NCI-H2196 (cell line): ENCODE results near the gene IL19.
"Not testable (repeated sequence)": the region's sequence is repeated elsewhere in the genome, so short reads cannot be mapped to it uniquely, and the experiment has no call there.

ENCODE experiments used
- DNase-seq: peaks from one replicate; lab custom pipeline; 2025; ENCODE audit not compliant: unreplicated experiment; lab: John Stamatoyannopoulos, UW

IL19 gene

DNA sequence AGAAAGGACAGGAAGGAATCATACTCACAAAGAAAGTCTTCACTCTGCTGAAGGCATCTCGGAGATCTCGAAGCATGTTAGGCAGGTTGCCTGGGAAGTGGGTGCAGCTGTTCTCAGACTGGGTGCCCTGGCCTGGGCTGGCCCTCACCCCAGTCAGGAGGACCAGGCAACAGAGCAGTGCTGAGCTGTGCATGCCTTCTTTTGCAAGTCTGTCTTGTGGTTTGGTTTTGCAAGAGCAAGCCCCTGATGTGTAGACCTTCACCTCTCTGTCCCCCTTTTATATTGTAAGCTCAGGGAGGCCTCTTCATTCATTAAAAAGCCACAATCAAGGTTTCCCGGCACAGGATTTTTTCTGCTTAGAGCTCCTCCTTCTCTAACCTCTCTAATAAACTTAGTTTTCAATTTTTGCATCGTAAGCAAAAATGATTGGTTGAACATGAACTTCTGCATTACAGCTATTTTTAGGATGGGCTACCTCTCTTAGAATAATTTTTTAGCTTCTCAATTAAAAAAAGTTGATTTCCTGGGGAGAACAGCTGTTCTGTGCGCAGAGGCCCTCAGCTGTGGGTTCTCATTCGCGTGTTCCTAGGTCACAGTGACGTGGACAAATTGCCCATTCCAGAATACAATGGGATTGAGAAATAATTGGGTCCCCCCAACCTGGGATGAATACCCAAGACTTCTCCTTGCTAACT, 1.8 kb downstream of the IL19 start, which contains the start of gene IL10:
IL10 (minus strand) TSS at position 252 of the 695 bp plus-strand sequence; CDS start at position 193, 59 bp downstream.
- no peak for DNase-seq

DNA sequence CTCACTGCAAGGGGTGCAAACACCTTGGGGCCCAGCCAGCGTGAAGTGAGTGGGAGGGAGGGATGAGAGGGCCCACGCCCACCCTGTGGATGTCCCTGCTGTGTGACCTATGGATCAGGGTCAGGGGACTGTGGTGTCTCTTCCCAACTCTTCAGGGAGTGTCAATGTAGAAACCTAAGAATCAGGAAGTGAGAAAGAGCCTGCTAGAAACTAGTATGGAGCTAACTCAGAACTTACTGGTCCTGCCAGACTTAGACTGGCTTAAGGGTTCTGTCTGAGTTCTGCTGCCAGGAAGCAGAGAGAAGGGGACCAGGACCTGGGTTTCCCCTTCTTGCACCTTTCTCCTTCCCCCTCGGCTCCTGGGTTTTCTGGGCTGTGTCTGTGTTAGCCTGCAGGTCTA, 3.5 kb downstream of the IL19 start:
- DNase-seq: no peak

DNA sequence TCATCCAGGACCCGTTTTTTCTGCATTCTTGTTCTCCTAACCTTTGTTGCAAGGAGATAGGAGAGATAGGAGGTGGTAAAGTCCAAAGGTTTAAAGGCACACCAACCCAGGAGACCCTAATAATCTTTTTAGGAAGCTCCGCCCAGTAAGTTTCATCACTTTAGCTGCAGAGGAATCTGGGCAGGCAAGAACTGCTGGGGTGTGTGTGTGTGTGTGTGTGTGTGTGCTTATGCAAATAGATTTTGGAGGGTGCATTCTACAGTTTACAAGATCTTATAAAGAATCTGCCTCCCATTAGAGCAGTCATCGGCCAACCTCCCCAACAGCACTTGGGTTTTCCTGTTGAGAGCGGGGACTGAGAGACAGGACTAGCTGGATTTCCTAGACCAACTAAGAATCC, 5.7 kb downstream of the IL19 start:
- DNase-seq: no peak

DNA sequence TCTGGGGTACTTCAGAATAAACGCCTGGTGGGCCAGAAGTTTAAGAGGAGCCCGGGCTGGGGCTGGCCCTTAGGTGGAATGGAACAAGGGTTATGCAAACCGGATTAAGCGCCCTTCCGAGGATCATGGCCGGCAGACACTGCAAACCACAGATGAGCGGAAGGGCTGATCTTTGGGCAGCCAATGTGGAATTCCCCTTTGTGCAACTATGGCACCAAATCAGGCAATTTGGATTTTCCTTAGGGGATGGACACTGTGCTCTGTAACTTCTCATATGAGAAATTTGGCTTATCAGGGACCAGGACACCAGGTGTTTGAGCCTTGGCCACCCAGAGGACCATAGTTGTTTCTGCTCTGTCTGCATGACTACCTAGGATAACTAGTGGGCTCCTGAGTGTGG, 7.5 kb downstream of the IL19 start:
- DNase-seq: no peak

DNA sequence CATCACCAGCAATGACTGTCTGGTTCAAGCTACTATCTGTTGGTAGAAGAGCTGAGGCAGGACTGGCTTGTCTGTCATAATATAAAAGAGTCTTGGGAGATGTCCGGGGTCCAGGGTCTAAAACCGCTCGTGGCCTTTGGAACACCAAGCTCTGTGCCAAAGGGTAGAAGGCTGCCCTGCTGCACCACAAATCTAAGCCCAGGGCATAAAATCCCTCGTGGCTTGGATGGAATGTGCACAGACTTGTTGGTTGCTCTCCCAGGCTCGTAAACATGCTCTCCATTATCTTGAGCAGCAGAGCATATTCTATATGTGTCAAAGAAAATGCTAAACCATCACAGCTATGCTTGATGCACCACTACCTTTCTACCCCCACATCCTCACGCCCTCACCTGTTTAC, 8.3 kb downstream of the IL19 start:
- not testable (repeated sequence) for DNase-seq

DNA sequence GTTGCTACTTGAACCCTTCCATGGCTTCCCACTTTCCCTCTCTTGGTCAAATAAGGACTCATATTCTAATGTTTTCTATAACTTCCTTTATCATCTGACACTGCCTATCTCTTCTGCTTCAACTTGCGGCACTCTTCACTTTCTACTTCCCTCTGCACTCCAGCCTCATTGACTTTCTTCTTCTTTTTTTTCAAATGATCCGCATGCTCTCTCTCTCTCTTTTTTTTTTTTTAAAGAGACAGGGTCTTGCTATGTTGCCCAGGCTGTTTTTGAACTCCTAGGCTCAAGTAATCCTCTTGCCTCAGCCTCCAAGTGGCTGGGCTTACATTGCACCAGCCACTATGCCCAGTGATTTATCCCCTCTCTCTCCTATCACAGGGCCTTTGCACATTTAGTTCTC, 9.1 kb downstream of the IL19 start:
- DNase-seq: no peak

DNA sequence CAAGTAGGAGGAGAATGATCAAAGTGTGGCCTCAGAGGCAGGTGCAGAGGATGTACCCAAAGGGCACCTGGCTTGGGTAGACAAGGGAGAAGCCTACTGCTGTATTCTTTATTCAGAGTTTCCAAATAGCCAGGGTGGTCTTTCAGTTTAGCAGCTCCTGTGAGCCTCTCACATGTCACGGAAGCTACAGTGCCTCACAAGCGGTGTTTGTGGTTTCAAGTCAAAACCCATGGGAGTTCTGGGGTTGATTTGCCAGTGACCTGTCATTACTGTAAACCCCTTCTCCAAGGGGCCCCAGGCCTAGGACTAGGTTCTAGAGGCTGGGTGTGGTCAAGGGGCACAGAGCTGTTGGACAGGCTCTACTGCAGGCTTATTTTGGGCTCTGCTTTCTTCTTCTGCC, 11.9 kb downstream of the IL19 start:
- DNase-seq: no peak

DNA sequence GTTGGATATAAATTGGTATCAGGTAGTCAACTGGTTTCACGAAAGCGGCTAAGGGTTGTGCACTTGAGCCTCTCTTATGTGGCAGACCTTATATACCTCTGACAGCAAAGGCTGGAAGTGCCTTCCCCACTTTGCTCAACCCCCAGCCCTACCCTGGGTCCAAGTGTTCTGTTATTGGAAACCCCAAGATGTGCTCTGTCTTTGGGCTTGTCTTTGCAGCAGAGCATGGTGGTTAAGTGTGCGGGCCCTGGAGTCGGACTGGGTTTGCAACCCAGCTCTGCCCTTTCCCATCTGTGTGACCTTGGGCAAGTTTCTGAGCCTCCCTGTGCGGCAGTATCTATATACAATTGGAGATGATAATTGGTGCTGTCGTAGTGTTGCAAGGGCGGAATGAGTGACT, 12.9 kb downstream of the IL19 start:
- no peak for DNase-seq

DNA sequence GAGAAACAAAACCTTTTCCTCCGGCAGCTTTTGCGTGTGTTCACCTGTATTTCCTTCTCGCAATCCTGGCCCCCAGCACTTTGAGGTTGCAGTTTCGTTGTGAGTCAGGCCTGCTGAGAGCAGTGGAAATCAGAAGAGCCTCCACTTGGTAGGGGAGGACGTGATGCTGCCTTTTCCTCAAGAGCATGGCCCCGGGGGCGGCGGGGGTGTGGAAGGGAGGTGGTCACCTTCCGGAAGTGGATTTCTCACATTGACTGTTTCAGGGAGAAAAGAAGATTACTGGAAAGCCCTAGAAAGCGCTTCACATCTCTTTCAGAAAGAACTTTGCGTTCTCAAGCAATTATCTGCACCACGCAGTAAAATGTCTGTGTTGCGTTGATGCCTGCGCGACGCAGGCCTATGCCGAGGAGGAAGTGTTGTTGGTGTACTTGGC, 13.9 kb downstream of the IL19 start:
- no peak for DNase-seq

DNA sequence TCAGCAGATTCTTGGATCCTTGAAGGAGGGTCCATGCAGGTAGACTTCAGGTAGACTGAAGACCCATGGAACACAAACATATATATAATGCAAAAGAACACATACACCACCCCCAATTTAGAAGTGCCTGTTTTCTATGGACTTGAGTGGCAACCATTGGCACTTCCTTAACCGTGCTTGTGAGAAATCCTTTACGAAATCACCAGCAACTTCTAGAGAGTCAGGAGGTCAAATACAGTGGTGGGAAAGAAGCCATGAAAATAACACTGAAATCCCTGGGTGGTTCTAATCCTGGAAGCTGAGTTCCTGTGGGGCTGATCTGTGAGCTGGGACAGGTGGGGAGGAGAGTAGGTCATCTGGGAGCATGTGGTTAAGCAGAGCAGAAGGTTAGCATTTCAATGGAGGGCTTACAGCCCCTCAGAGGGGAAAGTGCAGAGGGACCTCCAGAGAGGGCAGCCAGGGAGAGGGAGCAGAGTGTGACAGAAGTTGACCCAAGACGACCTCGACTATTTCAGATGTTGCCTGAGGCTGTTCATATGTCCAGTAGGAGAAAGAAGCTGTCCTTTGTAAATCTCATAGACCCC, 14.7 kb downstream of the IL19 start:
- no peak for DNase-seq

DNA sequence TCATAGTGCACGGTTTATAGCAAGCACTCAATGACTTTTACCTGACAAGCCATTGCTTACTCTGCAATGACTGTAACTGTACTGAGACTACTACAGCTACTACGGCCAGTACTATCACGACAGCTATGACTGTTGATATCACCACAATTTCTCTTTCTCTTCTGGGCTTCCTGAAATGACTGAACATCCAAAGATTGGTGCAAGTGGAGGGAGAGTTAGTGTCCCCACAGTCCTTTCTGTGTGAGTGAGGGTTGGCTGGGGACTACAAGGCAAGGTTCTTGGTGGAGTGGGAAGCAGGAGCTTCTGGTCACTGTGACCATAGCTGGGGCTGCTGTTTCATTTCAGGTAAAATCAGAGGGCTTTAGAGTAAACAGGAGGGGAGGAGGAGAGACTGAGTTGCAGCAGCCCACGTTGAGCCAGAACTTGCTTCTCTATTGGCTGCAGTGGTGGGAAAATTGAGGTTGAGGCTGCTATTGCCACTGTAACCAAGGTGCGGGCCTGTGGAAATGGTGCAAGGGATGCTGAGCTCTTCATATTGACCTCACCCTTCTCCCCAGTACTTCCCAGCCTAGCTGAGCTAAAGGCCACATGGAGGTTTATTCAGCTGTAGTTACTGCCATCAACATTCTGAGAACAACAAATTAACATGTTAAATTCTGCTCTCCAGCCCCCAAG, 15.8 kb downstream of the IL19 start:
- DNase-seq: no peak

DNA sequence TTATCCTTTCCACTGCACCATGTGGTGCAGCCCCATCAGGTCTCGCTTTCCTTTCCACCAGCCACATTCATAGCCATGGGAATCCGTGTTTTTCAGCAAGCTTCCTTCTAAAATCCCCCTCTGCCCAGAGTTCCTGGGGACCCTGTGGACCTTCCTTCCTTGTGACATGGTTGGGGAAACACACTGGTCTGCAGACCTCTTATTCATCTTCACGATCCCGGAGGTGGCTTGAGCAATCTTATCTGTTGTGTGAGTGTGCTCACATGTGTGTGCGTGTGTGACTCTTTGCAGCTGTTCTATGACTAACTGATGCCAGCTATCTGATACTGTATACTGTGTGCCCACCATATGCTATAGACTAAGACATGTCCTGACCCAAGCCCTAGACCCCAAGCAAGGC, 17.3 kb downstream of the IL19 start:
- no peak for DNase-seq

DNA sequence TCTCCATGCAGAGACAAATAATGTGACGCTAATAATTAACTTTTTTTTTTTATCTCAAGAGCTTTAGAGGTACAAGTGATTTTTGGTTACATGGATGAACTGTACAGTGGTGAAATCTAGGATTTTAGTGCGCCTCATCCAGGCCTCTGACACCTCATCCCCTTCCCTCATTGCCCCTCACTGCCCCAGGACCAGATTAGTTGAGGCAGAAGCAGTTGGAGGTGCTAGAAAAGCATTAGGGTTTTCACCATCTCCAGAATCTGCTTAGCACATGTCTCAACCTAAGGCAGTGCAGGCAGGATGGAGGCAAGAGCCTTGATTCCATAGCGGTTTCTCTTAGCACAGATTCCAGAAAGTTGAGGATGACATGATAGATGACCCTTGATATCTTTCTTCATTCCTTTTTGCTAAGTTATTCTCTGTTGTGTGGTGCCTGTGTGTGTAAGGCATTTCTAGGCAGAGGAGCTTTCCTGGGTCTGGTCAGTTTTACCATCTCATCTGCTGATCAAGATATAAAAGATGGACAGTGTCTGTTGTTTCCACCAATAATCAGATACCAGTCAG, 18.0 kb downstream of the IL19 start:
- DNase-seq: no peak

DNA sequence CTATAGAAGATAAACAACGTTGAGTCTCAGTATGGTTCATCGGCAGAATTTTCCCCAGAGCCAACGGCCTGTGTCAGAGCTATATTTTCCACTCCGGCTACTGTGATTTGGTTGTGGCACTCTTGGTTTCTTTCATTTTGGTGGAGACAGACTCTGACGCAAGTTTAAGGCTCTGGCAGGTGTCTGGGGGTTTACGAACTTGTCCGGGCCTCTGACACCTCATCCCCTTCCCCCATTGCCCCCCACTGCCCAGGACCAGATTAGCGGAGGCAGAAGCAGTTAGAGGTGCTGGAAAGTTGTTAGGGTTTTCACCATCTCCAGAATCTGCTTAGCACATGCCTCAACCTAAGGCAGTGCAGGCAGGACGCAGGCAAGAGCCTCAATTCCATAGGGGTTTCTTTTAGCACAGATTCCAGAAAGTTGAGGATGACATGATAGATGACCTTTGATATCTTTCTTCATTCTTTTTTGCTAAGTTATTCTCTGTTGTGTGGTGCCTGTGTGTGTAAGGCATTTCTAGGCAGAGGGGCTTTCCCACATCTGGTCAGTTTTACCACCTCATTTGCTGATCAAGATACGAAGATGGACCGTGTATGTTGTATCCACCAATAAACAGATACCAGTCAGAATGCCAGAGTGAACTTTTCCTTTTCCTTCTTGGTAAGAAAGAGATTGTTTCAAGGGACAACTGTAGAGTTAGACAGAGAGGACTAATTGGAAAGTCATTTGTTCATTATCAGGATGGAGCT, 20.1 kb downstream of the IL19 start:
- DNase-seq: no peak

DNA sequence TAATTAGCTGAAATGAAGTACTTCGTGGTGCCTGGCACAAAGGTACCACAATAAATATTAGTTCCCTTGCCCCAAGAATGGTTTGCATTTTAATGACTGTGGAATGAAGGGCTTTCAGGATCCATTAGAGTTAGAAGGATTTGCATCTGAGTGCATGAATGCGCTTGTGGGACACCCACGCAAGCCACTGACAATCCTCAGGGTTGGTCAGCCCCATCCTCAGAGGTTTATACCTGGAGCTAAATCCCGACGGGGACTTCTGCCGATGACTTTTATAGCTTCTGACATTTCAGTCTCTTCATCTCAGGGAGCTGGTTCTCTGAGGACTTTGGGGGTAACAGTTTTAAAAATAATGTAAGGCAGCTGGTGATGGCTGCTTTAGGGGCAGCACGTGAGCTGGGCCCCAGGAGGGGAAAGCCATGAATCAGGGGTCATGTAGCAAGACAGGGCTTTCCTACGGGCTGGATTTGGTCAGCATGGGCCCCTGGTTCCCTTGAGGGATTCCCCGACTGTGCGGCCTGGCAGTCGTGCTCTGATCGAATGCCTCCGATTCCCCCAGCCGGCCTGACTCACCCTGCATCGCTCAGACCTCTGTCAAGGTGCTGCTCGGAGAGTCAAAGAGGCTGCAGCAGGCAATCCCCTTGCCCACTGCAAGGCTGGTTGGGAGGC, 22.5 kb downstream of the IL19 start:
- no peak for DNase-seq

DNA sequence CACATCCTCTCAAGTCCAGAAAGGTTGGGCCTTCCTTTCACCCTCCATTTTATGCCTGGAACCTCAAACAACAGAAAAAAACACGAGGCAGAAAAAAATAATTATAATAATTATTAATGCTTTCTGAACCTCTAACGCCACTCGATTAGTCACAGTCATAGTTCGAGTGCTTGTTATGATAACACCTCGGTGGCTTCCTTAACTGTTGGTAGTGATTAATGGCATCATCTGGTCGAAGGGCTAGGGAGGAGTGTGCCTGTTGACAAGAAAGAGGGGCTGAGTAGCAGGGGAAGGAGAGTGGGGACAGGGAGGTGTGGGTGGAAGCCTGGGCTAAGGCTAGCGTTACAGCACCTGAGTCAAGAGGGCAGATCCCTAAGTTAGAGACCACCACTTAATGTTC, 23.0 kb downstream of the IL19 start:
- DNase-seq: no peak

DNA sequence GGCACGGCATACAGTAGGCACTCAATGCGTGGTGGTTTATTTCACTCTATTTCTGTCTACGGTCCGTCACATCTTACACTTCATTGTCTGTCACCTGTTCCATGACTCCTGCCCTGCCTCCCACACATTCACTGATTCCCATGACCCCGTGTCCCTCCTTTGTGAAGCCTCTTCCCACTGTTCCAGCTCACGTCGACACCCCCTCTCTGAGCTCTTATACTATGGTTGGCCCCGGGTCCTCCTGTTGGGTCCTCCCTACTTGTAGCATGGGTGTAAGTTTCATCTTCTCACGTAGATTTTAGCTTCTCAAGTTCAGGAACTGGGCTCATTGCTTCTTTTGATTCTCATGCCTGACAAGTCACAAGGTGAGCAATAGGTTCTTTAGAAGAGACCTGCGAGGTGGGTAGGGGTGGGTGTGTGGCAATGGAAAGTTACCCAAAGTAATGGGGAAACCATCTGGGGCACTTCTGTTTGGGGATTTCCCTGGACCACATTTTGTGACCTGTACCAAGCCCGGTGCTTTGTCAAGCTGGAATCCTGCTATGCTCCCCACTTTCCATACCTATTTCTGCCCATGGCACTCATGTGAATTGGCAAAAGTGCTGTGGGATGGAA, 23.8 kb downstream of the IL19 start:
- no peak for DNase-seq

DNA sequence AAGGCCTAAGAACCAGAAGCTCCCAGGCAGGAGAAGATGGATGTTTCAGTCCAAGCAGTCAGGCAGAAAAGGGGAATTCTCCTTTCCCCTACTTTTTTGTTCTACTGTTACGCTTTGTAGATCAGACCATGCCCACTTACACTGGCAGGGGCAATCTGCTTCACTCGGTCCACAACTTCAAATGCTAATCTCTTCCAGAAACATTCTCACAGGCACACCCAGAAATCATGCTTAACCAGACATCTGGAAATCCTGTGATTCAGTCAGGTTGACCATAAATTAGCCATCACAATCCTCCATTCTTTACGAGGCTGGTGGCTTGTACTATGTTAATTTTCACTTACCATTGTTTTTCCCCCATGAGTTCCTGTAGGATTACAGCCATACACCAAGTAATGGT, 25.5 kb downstream of the IL19 start:
- DNase-seq: no peak

DNA sequence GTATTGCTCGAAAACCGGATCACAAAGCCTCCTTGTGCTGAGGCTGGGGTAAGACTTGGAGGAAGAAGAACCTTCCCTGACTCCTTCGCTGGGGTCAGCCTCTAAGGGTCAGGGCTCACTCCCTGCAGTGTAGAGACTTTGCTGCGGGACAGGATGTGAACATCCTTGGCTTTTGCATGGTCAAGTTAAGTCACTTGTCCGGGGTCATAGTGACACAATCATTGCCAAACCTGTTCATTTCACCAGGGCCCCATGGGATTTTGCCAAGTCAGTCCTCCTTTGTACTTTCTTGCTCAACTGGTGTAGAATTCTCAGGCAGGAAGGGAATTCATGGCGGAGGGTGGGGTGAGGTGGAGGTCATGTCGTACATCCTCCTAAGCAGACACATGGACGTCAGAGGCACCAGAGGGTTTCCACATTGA, 26.4 kb downstream of the IL19 start:
- DNase-seq: no peak
